Measurements from ENCODE around the gene RADX.

RADX gene

DNA sequence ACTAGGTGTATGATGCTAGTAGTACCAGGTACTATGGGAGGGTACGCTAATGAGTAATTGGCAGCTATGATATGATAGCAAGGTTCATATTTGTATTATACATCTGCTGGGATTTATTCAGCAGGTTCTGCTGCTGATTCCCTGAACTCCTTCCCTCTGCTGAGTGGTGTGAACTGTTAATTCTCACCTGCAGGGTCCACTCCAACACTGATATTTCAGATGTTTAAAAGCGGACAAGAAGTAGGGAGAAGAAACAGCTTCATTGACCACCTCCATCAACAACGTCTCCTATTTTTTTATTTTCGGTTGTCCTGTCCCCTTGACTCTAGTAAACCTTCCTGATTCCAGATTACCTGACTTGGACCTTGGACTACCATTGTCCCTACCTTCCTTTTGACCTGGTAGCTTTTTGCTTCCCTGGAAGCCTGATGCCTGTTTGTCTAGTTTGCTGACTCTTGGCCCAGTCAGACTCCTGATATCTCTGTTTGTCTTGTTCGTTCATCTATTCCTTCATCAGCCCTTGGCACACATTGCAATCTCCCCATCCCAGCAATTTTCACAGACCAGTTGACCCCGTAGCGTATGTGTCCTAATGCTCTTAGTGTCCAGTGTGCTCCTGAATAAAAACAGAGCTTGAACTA is 80.8 kb downstream of the RADX start:
- DNase-seq, result no peak

DNA sequence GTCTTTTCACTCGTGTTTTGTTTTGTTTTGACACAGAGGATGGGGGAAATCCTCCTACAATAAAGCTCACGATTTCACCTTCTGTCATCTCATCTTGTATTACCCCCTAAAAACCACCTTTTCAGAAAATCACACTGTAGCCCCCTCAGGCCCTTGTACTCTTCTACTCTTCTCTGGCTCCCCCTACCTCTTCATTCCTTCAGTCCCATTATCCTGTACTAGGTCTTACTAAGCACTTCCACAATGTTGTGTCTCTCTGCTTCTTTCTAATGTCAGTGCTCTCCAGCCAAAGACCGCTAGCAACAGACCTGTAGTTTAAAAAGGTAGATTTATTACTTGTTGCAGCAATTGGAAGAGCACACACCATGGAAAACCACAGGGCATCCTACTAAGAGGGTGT is 84.7 kb downstream of the RADX start:
- no peak for DNase-seq

DNA sequence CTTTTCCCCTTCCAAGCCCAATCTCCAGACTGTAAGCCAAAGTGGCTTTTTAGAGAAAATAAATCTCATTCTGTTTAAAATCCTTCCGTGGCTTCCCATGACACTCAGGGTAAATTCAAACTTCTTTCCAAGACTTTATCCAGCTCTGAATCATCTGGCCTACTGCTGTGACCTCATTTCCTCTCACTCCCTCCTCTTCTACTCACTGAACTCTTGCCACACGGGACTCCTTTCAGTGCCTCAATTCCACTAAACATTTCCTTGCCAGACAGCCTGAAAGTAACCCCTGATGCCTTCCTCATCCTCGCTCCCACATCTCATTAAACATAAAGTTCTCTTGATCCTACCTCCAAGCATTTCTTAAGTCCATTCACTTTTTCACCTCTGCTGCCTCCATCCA is 86.9 kb downstream of the RADX start:
- DNase-seq, result no peak

DNA sequence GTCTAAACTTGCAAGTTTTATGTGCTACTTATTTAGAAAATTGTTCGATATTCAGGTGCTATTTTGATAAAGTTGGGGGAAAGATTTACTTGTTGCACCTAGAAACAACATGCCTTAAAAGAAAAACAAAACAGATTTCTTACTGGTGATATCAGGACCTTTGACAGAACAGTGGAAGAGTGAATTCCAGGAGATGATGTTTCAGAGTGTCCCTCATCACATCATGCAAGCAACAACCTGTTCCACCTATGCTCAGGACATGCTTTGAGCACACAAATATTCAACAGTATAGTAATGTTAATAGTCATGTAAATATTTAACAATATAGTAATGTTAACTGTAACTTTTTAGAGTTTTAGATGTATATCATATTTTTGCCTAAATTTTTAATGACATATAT is 90.9 kb downstream of the RADX start:
- DNase-seq, result no peak

DNA sequence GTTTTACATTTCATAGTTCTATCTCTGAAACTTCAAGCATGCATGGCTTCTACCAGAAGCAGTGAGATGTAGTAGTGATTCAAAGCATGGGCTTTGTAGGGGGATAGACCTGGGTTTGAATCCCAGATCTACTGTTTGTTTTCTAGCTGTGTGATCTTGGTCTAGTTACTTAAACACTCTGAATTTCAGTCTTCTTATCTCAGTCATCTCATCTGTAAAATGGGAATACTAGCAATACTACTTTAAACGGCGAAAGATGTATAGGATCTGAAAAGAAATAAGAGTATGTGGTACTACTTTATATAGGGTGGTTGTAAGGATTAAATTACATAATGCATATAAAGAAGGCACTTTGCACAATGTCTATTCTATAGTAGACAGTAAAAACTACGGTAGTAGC is 94.7 kb downstream of the RADX start:
- no peak for DNase-seq

DNA sequence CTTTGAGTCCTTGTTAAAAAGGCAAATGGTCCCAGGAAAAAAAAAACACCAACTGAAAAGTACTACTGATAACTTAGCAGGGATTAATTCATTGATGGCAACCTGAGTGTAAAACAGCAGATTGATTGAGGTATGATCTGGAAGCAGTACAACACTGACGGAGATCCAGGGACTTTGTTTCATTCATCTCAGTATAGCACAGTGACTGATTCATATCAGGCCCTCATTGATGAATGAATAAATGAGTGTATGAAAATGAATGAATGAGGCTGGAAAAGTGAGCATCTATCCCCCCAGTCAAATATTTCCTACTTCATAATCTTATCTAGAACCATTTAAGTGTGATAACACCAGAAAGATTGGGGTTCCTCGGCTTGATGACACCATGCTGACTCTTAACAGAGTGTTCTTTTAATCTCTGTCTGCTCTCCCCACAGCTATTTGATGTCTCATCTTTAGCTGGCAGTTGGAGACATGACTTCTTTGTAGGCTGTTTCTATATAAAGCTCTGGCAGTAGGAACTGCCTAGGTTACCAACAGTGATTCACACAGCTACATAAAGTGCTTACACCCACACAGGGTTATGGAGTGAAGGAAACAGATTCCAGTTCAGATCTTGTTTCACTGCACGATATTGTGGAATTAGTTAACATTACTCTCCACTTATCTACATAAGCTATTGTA is 96.1 kb downstream of the RADX start:
- DNase-seq, result no peak

DNA sequence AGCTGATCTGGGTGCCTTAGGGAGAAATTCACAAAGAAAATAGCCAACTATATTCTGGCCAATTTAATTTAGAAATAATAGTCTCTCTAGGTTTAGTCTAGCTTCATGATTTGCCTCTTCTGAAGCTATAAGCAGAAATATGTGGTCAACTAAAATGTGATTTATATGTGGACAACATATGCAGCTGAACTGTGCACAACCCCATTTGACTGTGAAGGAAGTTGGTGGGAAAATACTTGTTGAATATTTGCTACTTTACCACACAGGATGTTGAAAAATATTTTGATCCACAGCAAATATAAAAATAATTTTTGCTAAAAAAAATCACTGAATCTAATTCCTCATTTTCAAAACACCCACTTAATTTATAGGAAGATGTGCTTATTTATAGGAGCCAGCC is 99.0 kb downstream of the RADX start:
- no peak for DNase-seq

DNA sequence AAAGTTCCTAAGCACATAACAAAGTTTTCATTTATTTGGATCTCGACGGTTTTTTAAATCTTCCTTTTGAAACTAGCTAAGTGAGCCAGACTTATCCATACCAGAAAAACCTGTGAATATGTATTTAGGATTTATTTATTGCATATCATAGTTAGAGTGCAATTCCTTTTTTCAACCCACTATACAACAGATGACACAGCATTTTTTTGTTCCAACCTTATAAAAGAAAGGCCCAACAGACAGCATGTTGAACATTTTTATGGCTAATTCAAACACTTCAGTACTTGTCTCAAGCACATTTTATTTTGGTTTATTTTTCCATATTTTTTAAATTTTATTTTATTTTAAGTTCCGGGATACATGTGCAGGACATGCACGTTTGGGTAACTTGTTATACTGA is 99.6 kb downstream of the RADX start:
- no peak for DNase-seq

DNA sequence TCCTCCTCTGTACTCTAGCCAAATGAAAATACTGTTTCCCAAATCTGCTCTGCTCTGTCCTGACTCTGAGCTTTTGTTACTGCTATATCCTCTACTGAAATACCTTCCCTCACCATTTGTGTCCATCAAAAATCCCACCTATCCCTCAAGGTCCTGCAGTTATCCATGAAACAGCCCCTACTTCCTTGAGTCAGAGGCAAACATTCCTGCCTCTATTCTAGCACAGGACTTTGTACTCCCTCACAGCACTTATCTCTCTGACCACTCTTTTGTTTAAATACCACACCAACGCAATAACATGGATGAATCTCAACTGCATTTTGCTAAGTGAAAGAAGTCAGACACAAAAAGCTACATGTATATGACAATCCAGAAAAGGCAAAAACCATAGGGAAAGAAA is 104.2 kb downstream of the RADX start:
- no peak for DNase-seq

DNA sequence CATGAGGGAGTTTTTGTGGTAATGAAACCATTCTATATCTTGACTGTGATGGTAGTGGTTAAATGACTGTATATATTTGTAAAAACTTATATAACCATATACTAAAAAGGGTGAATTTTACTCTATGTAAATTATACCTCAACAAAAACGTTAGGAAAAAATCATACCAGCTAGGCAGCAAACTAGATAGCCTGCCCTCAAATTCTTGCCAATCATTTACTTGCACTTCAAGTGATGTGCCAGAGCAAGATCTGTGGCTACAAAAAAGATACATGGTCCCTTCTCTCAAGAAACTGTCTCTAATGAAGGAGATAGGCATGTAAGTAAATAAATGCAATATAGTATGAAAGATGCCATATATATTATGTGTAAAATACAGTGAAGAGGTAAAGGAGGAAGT is 104.7 kb downstream of the RADX start:
- DNase-seq, result no peak

DNA sequence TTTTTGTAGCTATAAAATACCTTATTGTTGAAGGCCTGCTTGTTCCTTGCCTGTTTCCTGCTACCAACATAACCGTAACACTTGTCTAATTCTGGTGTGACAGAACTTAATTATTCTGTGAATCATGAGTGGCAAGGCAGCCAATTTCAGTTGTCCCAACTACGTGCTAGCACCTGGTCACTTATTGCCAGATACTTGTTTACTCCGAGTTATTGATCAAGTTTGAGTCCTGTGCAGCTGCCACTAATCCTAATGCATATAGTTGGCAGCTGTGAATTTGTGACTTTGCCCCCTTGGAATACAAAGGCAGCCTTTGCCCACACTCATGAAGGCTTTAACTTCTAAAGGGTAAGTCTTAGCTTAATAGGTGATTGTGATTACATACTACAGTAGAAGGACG is 106.9 kb downstream of the RADX start:
- no peak for DNase-seq

DNA sequence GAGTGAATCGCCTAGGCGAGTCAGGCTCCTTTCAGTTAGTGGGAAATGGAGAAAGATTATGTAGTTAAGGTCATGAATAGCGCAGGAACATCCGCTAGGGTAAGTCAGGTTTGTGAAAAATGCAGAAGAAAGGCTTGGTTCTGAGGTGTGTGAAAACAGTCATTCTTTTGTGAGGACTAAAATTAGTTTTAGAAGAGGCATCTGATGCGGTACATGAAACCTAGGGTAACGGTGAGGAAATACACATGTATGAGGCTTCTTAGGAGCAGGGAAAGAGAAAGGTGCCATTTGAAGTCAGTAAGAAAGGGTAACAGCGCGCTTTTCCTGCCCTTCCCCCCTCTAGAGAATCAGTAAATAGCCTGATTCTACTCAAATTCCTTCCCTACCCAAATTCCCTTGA is 114.2 kb downstream of the RADX start:
- no peak for DNase-seq

DNA sequence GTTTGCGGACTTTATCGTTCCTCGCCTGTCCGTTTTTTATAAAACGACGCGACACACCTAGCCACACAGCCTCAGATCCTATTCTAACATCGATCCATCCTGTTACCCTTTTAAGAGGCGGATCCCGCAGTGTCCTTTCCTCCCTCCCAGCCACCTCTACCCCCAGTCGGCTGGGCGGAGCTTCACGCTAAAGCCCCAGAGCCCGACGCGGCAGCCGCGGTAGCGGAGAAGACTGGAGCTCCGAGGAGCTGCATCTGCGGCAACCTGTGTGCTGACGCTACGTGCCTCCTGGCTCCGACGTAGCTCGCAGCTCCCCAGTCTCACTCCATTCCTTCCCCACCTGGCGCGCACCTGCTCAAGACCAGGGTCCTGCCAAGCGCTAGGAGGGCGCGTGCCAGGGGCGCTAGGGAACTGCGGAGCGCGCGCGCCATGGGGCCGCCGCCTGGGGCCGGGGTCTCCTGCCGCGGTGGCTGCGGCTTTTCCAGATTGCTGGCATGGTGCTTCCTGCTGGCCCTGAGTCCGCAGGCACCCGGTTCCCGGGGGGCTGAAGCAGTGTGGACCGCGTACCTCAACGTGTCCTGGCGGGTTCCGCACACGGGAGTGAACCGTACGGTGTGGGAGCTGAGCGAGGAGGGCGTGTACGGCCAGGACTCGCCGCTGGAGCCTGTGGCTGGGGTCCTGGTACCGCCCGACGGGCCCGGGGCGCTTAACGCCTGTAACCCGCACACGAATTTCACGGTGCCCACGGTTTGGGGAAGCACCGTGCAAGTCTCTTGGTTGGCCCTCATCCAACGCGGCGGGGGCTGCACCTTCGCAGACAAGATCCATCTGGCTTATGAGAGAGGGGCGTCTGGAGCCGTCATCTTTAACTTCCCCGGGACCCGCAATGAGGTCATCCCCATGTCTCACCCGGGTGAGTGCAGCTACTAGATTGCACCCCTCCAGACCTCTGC is 115.0 kb downstream of the RADX start, which contains the start of gene RNF128:
Gene RNF128, plus strand, starts transcription at position 217 of the 953 bp plus-strand sequence. Its CDS starts 213 bp downstream, at position 430.
- no peak for DNase-seq

DNA sequence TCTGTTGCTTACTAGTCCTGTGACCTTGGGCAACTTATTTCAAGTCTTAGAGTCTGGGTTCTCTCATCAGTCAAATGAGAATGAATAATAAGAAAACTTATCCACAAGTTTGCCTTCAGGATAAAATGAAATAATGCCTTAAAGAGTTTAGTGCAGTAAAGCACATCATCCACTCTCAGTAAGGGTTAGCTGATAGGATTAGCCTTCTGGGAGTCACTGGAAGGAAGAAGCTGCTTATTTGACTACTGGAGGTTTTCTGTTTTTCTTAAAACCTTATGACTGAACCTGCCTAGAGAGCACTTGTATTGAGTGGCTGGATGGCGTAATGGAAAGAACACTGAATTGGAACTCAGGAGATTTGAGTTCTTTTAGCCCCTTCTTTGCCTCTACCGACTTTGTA is 116.6 kb downstream of the RADX start:
- no peak for DNase-seq
